ENCODE results near the gene GRID1. TPM values are rescaled to one million over a fixed set of nuclear protein-coding genes. Genes with fewer than 3 reads are reported as not detected.

GRID1 gene
- total and polyA plus RNA-seq, 11 donors: 0.69 to 3.4 (median 1.6) TPM

DNA sequence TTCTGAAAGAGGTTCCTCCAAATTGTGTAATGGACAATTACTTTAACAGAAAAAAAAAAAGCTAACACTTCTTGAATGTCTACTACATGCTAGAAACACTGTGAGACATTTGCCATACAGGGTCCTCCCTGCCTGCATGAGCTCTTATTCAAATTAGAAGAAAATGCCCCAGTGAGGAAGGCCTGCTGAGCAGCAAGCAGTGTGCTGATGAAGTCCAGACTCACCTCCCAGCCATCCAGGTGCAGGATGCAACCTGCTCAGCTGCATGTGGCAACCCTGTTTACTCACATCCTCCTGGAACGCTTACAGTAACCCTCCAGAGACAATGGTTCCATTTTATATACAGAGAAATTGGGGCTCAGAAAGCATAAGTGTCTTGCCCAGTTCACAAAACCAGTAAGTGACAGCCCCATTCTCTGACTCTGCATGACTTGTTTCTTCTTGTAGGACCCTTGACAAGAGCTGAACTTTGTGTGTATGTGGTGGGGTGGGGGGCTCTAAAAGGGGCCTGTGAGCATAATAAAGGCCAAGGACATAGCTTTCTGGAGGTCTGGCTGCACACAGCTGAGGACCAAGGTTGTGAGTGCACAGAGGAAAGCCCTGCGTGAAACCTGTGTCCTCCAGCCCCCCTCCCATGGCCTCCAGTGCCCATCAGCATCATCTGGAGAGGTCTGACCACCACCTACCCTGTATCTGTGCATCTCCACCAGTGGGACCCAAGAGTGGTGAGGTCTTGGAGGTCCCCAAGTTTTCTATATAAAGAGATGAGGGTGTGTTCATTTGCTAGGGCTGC is 387.8 kb downstream of the GRID1 start:
- no peaks in the 10 kb centered on the region for H3K4me1 ChIP-seq
- no peaks in the 10 kb centered on the region for H3K36me3 ChIP-seq
- no peak overlapping the region for H3K4me3 ChIP-seq
- no peaks in the 10 kb centered on the region for H3K9me3 ChIP-seq
- 68 to 86% (median 75%) methylated on average over 2 of the region's 2 CpGs for WGBS, 4 donors
- TF ChIP-seq CTCF (IDR thresholded peaks at IDR 0.05) (no peak), POLR2A (IDR thresholded peaks at IDR 0.05) (no peak)
- H3K27ac ChIP-seq: no peak overlapping the region
- DNase-seq (peak in 1 of 5 donors; percentile 9), ATAC-seq (no peak)
- intact Hi-C loops (cut with DNase I): no loop called here
- no peaks in the 10 kb centered on the region for H3K27me3 ChIP-seq

DNA sequence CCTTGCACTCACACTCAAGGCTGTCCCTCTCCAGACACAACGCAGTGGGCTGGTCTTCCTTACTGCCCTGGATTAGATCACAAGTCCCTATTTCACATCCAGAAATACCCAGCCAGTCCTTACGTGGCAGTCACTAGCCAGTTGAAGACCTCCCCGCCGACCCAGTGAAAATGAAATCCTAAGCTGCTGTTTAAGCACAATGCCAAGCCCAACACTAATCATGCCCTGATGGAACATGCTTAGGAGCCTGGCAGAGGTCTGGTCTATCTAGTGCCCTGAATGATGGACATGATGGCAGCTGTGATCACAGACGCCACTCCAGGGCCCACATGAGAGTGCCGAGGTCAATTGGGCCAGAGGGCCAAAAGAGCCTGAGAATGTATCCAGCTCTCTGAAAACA is 389.0 kb downstream of the GRID1 start:
- H3K4me1 ChIP-seq: no peaks in the 10 kb centered on the region
- intact Hi-C loops (cut with DNase I): no loop called here
- DNase-seq (no peak), ATAC-seq (no peak)
- H3K4me3 ChIP-seq: no peak overlapping the region
- H3K36me3 ChIP-seq: no peaks in the 10 kb centered on the region
- no peak overlapping the region for H3K27ac ChIP-seq
- TF ChIP-seq CTCF (IDR thresholded peaks at IDR 0.05): no peak
- TF ChIP-seq POLR2A (IDR thresholded peaks at IDR 0.05): no peak
- H3K27me3 ChIP-seq: no peaks in the 10 kb centered on the region
- WGBS, 4 donors: 77 to 89% (median 82%) methylated on average over 5 to 6 of the region's 6 CpGs
- no peaks in the 10 kb centered on the region for H3K9me3 ChIP-seq

- DNase-seq: no peak
Observed at GRCh38 chr10:85976267-85976793, 390.3 kb downstream of the GRID1 start.

More at GRCh38 chr10:85976267-85976793, 390.3 kb downstream of the GRID1 start:
- WGBS, 4 donors: 74 to 91% (median 79%) methylated on average over 4 to 6 of the region's 6 CpGs
- Histone ChIP-seq H3K27ac (no peak overlapping the region), H3K4me3 (no peak overlapping the region), H3K27me3 (no peaks in the 10 kb centered on the region), H3K36me3 (no peaks in the 10 kb centered on the region), H3K4me1 (no peaks in the 10 kb centered on the region), H3K9me3 (peaks cover 0 to 9% (median 6%) of the 10 kb centered on the region in 12 donors)
- no peak for ATAC-seq
- intact Hi-C loops (cut with DNase I): no loop called here
- TF ChIP-seq POLR2A (IDR thresholded peaks at IDR 0.05): no peak
- no peak for TF ChIP-seq CTCF (IDR thresholded peaks at IDR 0.05)
